Stimulated activated naive CD4-positive, alpha-beta T cell (primary cell): Measurements from ENCODE around the gene FBXO21.
"Not testable (repeated sequence)": the region's sequence is repeated elsewhere in the genome, so short reads cannot be mapped to it uniquely, and the experiment has no call there.

Source experiments
- DNase-seq, 6 experiments: peaks; one replicate each; lab custom pipeline; 2025; lab: John Stamatoyannopoulos, UW

The FBXO21 gene

GRCh38 chr12:117190210-117190781 lies at the start of gene FBXO21:
Gene FBXO21 (minus strand): TSS chr12:117190470. CDS start chr12:117190456, 14 bp downstream.
- peak; percentile 89 to 96 (median 92) for DNase-seq

- DNase-seq, result peak; percentile 4 to 61 (median 34)
Observed at GRCh38 chr12:117236456-117237001, 46.3 kb upstream of the FBXO21 start.

DNA sequence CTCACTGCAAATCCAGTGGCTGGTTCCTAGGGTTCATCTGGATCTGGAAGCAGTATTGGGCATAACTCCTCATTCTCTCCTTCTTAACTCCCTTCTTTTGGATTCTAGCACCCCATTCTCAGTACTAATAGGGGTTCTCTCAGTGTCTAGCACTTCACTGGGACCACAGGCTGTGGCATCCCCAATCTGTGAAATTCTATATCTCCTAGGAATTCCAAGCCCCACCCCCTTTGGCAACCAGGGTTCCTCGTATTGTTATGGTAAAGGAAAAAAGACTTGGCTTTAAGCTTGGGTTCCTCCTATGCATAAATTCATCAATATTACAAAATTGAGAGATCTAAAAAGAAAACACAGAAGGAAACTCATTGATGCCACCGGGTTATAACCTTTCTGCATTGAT lies 45.0 kb upstream of the FBXO21 start:
- DNase-seq, result no peak

GRCh38 chr12:117234441-117234840 lies 44.2 kb upstream of the FBXO21 start:
- no peak for DNase-seq

DNA sequence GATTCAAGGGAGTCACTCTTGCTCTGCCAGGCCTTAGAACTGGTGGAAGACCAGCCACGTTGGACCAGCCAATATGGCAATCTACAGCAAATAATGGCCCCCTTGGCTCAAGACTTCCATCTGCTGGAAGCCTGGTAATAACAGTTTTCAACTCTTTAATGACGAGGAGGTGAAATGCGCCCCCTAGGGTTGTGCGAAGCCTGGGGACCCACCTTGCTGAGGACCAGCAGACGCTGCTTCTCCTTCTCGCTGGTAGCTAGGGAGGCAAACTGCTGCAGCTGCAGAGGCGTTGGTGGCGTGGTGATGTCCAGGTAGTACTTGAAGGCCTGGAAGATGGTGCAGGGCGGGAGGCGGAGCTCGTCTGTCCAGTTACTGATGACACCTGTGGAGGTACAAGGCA lies 41.5 kb upstream of the FBXO21 start:
- no peak for DNase-seq

GRCh38 chr12:117228239-117228638 lies 38.0 kb upstream of the FBXO21 start:
- no peak for DNase-seq

GRCh38 chr12:117227000-117227653 lies 36.9 kb upstream of the FBXO21 start:
- DNase-seq, result no peak

DNA sequence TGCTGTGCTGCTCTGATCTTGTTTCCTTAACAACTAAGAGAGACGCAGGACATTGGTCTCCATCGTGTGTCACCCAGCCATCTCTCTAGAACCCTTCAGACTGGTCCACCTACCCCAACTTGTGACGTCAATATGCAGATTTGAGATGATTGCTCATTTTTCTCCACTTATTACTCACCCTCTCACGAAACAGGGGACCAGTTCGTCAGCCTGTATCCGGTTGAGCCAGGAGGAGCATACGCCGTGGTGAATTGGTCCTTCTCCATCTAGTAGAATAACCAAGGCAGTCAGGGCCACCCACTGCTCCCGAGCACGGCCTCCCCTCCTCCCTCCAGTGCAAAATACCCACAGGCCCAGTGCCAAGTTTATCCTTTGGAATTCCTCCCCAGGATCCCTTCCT lies 36.2 kb upstream of the FBXO21 start:
- no peak for DNase-seq

DNA sequence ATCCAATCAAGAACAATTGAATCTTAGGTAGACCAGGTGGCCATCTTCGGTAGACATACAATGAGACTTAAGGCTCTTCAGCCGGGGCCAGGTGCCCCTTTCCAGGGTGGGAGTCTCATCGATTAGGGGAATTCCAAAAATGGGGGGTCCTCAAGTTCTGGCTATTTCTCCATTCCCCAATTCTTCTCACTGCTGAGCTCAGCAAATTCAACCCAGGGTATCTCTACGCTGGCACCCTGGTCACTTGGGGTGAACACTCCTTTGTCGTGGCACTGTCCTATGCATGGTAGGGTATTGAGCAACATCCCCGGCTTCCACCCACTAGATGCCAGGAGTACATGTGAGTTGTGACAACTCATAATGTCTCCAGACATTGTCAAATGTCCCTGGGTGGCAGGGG lies 34.9 kb upstream of the FBXO21 start:
- DNase-seq, result no peak

- not testable (repeated sequence) for DNase-seq
Observed at GRCh38 chr12:117220947-117221346, 30.7 kb upstream of the FBXO21 start.

DNA sequence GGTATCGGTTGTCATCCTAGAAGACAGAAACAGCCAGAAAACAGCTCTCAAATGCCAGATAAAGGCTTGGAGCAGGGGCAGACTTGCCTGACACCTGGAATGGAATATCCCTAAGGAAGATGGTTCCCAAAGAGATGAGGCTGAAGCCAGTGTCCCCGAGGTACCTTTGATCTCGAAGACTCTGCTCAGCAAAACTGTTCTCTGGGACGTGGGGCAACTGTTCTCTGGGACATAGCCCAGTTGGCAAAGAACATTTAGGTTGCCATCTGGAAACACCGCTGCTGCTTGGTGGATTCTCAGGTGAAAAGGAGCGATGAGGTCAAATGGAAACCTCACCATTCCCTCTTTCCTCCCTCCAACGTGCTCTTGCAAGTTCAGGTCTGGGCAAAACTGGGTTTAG lies 27.9 kb upstream of the FBXO21 start:
- no peak for DNase-seq

GRCh38 chr12:117216686-117217085 lies 26.4 kb upstream of the FBXO21 start:
- no peak for DNase-seq

GRCh38 chr12:117214797-117215196 lies 24.5 kb upstream of the FBXO21 start:
- DNase-seq, result no peak

DNA sequence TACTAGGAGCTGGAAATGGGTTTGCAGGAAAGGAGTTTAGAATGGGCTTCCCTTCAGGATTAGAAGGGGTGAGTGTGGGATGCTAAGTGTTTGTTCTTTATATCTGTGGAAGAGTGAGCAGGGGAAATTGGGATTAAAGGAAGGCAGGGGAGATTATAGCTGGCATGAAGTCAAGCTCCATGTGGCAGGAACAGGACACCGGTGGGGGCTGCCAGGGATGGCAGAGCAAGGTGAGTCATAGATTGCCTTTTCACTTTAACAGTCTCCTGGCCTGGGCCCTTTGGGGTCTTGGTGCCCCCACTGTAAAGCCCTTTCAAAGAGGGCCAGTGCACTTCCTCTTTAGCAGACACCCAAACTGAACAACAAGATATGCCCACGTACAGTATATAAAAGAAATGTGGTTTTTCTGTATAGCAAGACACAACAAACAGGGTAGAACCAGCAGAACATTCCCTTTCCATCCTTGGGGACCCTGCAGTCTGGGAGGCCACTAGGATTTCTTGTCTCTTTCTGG lies 23.1 kb upstream of the FBXO21 start:
- no peak for DNase-seq

DNA sequence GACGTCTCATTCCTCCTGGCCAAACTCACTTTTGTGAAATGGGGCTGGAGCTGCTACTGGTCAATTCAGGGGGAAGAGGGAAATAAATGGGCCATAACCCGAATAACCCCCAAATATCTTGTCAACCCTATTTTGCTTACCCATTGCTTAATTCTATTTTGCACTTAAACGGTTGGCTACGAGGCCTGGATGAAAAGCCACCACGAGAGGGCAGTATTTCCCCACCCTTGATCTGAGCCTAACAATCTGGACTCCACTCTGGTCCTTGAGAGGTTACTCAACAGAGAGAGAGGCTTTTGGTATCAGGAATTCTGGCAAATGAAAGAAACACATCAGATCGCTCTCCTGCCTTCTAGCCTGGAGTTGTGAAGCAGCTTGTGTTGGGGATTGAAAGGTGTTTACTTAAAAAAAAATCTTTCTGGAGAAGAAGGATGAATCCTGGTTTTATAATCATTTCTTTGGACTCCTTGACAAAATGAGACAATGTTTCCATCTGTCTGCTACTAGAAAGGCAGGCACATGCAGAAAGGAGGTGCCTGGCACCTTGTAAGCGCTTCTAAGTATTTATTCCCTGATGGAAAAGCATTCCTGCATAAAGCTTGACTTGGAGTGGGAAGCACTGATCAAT lies 22.4 kb upstream of the FBXO21 start:
- peak in 5 of 6 experiments; percentile 21 to 60 (median 43) for DNase-seq

DNA sequence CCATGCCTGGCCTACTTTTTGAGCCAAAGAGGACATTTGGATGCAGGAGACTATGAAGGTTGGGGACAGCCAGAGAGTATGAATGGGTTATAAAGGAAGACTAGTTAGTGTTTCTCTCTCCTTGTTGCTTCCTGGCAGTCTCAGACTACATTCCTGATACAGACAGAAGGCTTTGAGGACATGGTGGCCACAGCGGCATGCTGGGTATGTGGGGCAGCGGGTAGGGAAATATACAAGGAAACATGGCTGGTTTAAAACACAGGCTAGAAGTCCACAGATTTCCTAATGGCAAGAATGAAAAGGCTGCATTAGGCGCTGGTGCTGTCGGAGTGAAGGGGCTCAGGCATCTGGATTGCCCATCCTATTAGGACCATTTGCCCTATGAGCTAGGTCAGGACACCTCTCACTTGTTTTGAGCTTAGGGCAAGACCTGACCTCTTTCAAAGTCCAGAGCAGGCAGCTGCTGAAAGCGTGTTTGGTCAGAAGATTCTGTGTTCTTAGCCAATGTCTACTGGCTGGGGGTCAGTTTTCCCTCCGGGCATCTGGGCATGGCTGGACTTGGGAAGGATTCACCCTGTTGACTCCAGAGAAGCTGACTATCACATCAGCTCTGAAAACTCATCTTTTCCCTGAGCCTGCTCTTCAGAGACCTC lies 20.1 kb upstream of the FBXO21 start:
- DNase-seq, result no peak

DNA sequence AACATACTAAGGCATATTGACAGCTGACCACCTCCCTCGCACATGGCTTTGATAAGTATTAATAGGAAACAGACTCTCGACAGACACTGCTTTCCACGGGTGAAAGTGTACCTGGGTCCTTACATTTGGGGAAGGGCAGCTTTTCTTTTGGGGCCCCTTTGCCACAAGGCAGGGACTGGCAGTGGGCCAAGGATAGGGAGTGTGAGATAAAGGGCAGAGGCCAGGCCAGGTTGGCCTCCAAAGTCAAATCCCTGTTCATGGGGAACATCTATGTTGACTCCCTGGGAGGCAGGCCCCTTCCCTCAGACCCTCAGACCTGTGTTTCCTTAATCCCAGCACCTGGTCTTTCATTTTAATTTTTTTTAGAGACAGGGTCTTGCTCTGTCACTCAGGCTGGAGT lies 19.4 kb upstream of the FBXO21 start:
- no peak for DNase-seq

- no peak for DNase-seq
Observed at GRCh38 chr12:117208811-117209455, 18.7 kb upstream of the FBXO21 start.

DNA sequence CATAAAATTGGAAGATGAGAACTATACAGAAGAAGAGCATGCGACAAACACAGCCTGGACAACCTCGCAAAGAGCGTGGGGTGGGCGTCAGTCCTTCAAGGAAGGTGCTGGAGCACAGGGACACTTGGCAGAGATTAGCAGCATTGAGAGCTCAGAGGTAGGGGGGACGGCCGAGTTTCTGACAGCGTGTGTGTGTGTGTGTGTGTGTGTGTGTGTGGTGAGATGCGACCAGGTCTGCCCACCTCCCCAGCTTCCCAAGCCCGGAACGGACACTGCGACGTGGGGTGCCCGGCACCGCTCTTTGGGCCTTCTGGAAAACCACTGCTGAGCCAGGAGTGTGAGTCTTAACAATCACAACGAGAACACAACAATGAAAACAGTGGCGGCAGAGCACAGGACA lies 17.9 kb upstream of the FBXO21 start:
- no peak for DNase-seq

DNA sequence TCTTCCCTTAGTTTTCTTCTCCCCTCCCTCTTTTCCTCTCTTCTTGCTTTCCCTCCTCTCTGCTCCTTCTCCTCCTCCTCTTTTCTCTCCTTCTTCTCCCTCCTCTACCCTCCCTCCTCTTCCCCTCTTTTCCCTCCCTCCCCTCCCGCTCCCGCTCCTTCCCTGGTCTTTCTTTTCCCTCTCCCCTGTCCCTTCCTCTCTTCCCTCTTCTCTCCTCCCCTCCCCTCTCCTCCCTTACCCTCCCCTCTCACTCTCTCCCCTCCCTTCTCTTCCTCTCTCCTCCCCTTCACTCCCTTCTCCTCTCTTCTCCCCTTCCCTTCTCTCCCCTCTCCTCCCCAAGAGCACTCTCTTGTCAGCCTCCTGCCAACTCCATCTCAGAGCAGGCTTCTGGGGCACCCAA lies 17.4 kb upstream of the FBXO21 start:
- DNase-seq, result no peak

DNA sequence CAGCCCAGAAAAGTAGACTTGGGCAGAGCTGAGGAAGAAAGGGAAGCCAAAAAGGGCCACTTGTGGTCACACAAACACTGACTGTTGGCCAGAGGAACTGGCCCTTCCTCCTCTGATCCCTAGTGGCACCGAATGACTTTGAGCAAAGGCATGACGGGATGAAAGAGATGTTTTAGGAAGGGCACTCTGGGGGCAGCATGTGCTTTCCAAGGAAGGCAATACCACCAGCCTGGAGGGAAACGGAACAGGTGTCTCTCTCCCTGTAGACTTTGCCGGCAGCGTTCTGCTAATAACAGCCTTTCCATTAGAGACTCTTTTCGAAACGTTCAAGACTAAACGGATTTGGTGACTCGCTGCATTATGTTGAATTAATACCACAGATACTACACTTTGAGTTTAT lies 12.3 kb upstream of the FBXO21 start:
- no peak for DNase-seq

DNA sequence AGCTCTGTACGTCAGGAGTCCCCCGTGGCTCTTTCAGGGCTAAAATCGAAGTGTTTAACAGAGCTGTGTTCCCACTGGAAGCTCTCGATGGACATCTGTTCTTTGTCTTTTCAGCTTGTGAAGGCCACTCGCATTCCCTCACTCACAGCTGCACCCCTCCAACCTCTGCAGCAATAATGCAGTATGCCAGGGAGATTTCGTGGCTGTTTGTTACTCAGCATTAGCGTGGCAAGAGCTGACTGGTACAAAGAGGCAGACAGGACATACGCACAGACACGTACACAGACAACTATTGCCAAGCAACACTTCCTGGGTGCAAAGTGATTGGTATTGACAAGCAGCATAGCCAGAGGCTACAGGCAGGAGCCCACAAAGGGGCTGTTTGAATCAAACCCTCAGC lies 11.8 kb upstream of the FBXO21 start:
- DNase-seq, result no peak
